ENCODE results near the gene OXLD1. TPM values are rescaled to one million over a fixed set of nuclear protein-coding genes. Genes with fewer than 3 reads are reported as not detected.
A peak's percentile ranks its signal among the peaks of the same experiment; 100 is the strongest.

Gene OXLD1
- total and polyA plus RNA-seq, 5 experiments from 2014 or later = 67.6 to 110 (median 71.7) TPM

DNA sequence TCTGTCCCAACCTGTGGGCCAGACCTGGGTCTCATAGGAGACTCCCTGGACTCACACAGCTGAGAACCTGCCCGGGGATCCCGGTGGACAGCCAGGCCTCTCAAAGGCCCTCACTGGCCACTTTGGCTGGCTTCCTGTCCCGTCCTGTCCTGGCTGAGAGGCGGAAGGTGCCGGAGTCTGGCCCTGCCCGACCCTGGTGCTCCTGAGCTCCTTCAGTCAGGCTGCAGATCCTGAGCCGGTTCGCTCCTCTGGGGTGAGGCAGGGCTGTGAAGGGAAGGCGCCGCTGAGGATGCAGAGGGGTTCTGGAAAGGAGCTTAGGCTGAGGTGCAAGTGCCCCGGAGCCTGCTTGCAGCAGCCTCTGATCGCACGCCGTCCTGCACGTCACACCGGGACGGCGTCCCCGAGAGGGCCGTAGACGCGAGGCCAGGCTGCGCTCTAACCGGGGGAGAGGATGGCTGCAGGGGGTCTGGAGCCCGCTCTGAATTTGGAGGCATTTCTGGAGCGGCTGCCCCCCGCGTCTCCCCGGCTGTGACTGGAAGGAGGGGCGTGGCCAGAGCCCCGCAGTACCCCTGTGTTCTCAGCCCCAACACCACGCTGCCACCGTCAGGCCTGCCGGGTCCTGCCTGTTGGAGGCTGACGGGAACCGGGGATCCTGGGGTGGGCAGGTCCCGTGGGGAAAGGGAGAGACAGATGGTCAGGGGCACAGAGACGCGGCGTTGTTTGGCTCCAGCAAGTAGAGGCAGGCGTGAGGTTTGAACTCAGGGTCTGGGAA is 21.6 kb upstream of the OXLD1 start:
- ATAC-seq (no peak), DNase-seq (no peak)
- POLR2A ChIA-PET = interaction anchor here (0.8 to 5.8 kb wide), 2 partner anchors 15 to 23 kb away, joined by 3 to 75 read pairs; partner anchors contain the start of gene MRPL12
- Mint-ChIP-seq H3K4me1 (peaks cover 21 to 44% (median 29%) of the 10 kb centered on the region in 4 donors), H3K4me3 (peak overlapping the region in 2 of 10 donors; percentile 7 to 43), H3K9me3 (peaks cover 0 to 2% (median 0%) of the 10 kb centered on the region in 9 donors), H3K27ac (peak overlapping the region in 3 of 10 donors; percentile 28 to 91 (median 85)), H3K36me3 (peaks cover 0 to 47% (median 0%) of the 10 kb centered on the region in 3 donors), H3K27me3 (no peaks in the 10 kb centered on the region)

GRCh38 chr17:81686614-81687013 is 20.2 kb upstream of the OXLD1 start:
- Mint-ChIP-seq H3K27ac (peak overlapping the region in 2 of 10 donors; percentile 79 to 88), H3K27me3 (no peaks in the 10 kb centered on the region), H3K9me3 (peaks cover 0 to 2% (median 0%) of the 10 kb centered on the region in 9 donors), H3K4me1 (peaks cover 21 to 56% (median 38%) of the 10 kb centered on the region in 4 donors), H3K4me3 (peak overlapping the region in 2 of 10 donors; percentile 29 to 84), H3K36me3 (peaks cover 0 to 42% (median 0%) of the 10 kb centered on the region in 3 donors)
- POLR2A ChIA-PET = interaction anchor here (5.6 to 5.8 kb wide), 2 partner anchors 16 to 21 kb away, joined by 75 to 80 read pairs; partner anchors contain the start of genes CCDC137, MRPL12 and OXLD1
- ATAC-seq (no peak), DNase-seq (no peak)

GRCh38 chr17:81685108-81685507 is 18.7 kb upstream of the OXLD1 start:
- H3K4me1 Mint-ChIP-seq = peaks cover 18 to 59% (median 38%) of the 10 kb centered on the region in 4 donors
- peak overlapping the region; percentile 76 to 91 (median 83) for H3K4me3 Mint-ChIP-seq
- POLR2A ChIA-PET = interaction anchor here (4.1 to 5.8 kb wide), 3 partner anchors 11 to 19 kb away, joined by 20 to 80 read pairs (median 75); partner anchors contain the start of genes CCDC137, MRPL12 and OXLD1

DNA sequence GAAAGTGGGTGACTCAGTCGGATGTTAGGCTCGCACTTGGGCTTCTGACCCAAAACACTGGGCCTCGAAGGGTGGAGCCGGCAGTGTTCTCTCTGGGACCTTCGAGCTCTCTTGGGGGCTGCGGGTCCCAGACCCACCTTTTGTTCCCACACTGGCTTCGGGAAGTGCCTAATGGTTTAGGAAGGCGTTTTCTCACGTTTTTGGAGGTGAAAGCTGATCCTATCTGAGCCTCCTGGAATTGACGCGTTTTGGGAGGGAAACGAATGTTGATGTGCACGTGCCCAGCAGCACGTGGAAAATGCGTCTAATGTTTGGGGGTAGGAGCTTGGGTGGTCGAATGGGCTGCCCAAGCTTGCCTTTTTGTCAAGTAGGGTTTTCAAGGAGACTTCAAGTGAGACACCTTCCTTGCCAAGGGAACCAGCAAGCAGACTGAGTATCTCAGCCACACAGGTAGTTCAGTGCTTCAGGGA is 18.1 kb upstream of the OXLD1 start:
- Mint-ChIP-seq H3K9me3 (peaks cover 0 to 2% (median 0%) of the 10 kb centered on the region in 9 donors), H3K27me3 (no peaks in the 10 kb centered on the region), H3K4me3 (peak overlapping the region; percentile 76 to 91 (median 83)), H3K4me1 (peaks cover 20 to 55% (median 34%) of the 10 kb centered on the region in 4 donors), H3K27ac (peak overlapping the region in 9 of 10 donors; percentile 56 to 88 (median 84)), H3K36me3 (peaks cover 0 to 29% (median 0%) of the 10 kb centered on the region in 3 donors)
- DNase-seq = no peak
- ATAC-seq = no peak
- POLR2A ChIA-PET = interaction anchor here (1.0 to 5.8 kb wide), 12 partner anchors 12 to 1230 kb away, joined by 3 to 80 read pairs (median 6); partner anchors contain the start of genes CCDC137, MCRIP1, MRPL12 and OXLD1

More at GRCh38 chr17:81685108-81685507, 18.7 kb upstream of the OXLD1 start:
- Mint-ChIP-seq H3K27me3 (no peaks in the 10 kb centered on the region), H3K27ac (peak overlapping the region in 9 of 10 donors; percentile 25 to 88 (median 84)), H3K36me3 (peaks cover 0 to 33% (median 0%) of the 10 kb centered on the region in 3 donors), H3K9me3 (peaks cover 0 to 2% (median 0%) of the 10 kb centered on the region in 9 donors)
- DNase-seq (no peak), ATAC-seq (no peak)

DNA sequence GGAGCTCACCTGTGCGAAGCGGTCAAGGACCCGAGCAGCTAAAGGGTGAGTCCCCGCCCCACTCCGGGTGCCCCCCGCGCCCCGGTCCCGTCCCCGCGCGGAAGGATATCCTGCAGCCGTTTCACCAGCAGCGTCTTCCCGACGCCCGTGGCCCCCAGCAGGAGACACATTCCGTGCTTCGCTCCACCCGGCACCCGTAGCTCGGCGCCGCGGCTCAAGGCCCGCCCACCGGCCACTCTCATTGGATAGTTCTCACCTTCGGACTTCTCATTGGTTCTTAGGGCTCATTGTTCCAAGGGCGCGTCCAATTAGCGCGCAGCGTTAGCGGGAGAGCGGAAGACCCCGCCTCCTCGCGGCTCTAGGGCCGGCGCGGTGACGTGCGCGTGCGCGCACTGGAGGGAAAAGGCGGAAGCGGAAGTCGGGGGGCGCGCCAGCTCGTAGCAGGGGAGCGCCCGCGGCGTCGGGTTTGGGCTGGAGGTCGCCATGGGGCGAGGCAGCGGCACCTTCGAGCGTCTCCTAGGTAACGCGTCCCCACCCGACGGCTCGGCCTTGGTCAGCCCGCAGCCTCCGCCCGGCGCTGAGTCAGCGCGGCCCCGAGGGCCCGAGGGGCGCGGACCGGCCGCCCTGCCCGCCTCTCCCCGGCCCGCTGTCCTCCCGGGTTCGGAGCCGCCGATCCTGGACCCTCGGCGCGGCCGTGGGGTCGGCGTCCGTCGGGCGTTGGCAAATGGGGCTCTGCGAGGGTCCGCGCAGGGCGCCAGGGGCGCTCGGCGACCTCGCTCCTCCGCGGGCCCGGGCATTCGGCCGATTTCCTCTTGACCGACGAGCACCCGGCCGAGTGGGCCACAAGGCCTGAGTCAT is 17.4 kb upstream of the OXLD1 start, which contains the start of the genes ARL16 and HGS:
ARL16 (minus strand) TSS at position 214 of the 858 bp plus-strand sequence; CDS start at position 170, 44 bp downstream.
HGS (plus strand) TSS at position 428 of the 858 bp plus-strand sequence; CDS start at position 484, 56 bp downstream.
- Mint-ChIP-seq H3K36me3 (peaks cover 0 to 22% (median 0%) of the 10 kb centered on the region in 3 donors), H3K4me1 (peaks cover 17 to 54% (median 31%) of the 10 kb centered on the region in 4 donors), H3K9me3 (peaks cover 0 to 2% (median 0%) of the 10 kb centered on the region in 9 donors), H3K27me3 (no peaks in the 10 kb centered on the region), H3K4me3 (peak within 1 kb of the TSS; percentile 87 to 100 (median 98)), H3K27ac (peak within 1 kb of the TSS; percentile 84 to 98 (median 94))
- POLR2A ChIA-PET = interaction anchor here (0.6 to 5.8 kb wide), 25 partner anchors 8 to 1229 kb away, joined by 3 to 80 read pairs (median 4); partner anchors contain the start of genes CCDC137, CEP131, FAAP100 and MCRIP1
- ATAC-seq (peak; percentile 98 to 99), DNase-seq (peak; percentile 96 to 99 (median 97))

GRCh38 chr17:81683208-81683583 is 16.8 kb upstream of the OXLD1 start:
- no peaks in the 10 kb centered on the region for H3K27me3 Mint-ChIP-seq
- peaks cover 0 to 2% (median 0%) of the 10 kb centered on the region in 9 donors for H3K9me3 Mint-ChIP-seq
- peak overlapping the region; percentile 66 to 98 (median 92) for H3K27ac Mint-ChIP-seq
- peak overlapping the region; percentile 87 to 100 (median 98) for H3K4me3 Mint-ChIP-seq
- H3K36me3 Mint-ChIP-seq = peaks cover 0 to 20% (median 0%) of the 10 kb centered on the region in 3 donors
- peaks cover 15 to 50% (median 30%) of the 10 kb centered on the region in 4 donors for H3K4me1 Mint-ChIP-seq
- ATAC-seq (peak; percentile 20 to 41), DNase-seq (no peak)
- POLR2A ChIA-PET = interaction anchor here (0.6 to 5.8 kb wide), 26 partner anchors 8 to 1229 kb away, joined by 3 to 80 read pairs (median 4); partner anchors contain the start of genes CCDC137, CEP131, FAAP100 and MCRIP1

- POLR2A ChIA-PET = interaction anchor here (0.6 to 5.8 kb wide), 15 partner anchors 8 to 1228 kb away, joined by 3 to 80 read pairs (median 4); partner anchors contain the start of genes CCDC137, FAAP100, MCRIP1 and MRPL12
Measured at GRCh38 chr17:81682565-81683207, 16.3 kb upstream of the OXLD1 start.

DNA sequence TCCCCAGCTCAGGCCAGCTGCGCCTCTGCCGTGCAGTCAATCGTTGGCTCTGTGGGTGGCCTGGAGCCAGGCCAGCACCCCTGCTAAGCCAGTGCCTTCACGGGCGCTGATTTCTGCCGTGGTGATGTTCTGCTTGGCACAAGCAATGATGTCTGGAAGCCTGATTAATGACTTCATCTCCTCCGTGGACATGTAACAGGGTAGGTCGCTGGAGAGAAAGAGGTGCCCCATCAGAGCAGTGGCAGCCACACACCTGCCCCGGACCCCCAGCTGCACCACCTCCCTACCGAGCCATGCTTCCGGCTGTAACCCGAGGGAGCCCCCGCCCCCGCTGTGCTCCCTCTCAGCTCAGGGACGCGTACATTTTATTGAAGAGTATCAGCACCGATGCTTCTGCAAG is 15.3 kb upstream of the OXLD1 start:
- Mint-ChIP-seq H3K36me3 (peaks cover 0 to 11% (median 0%) of the 10 kb centered on the region in 3 donors), H3K27ac (peak overlapping the region in 2 of 10 donors; percentile 34 to 40), H3K9me3 (peaks cover 0 to 2% (median 0%) of the 10 kb centered on the region in 9 donors), H3K27me3 (no peaks in the 10 kb centered on the region), H3K4me3 (peak overlapping the region in 7 of 10 donors; percentile 4 to 48 (median 11)), H3K4me1 (peaks cover 9 to 43% (median 27%) of the 10 kb centered on the region in 4 donors)
- POLR2A ChIA-PET = interaction anchor here (1.0 to 5.6 kb wide), 8 partner anchors 8 to 390 kb away, joined by 3 to 80 read pairs (median 7); partner anchors contain the start of genes CCDC137, FAAP100, OXLD1 and SLC25A10
- no peak for DNase-seq
- no peak for ATAC-seq

More at GRCh38 chr17:81682565-81683207, 16.3 kb upstream of the OXLD1 start:
- peaks cover 0 to 20% (median 0%) of the 10 kb centered on the region in 3 donors for H3K36me3 Mint-ChIP-seq
- ATAC-seq (no peak), DNase-seq (no peak)
- H3K4me1 Mint-ChIP-seq = peaks cover 15 to 50% (median 30%) of the 10 kb centered on the region in 4 donors
- peak overlapping the region; percentile 66 to 98 (median 92) for H3K27ac Mint-ChIP-seq
- H3K9me3 Mint-ChIP-seq = peaks cover 0 to 2% (median 0%) of the 10 kb centered on the region in 9 donors
- H3K27me3 Mint-ChIP-seq = no peaks in the 10 kb centered on the region
- H3K4me3 Mint-ChIP-seq = peak overlapping the region; percentile 87 to 100 (median 98)

DNA sequence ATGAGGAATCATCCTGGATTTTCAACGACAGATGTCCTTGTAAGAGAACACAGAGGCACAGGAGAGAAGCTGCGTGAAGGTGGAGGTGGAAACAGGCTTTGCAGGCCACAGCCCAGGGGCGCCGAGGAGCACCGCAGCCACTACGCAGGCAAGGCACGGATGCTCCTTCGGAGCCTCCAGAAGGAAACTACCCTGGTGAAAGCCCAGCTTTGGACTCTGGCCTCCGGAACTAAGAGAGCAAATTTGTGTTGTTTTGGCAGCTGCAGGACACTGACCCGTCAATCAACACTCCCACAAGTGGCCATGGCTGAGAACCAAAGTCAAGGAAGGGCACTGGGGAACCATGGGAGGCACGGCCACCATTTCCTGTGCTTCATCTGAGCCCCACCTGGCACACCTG is 13.7 kb upstream of the OXLD1 start:
- H3K4me1 Mint-ChIP-seq = peaks cover 9 to 37% (median 29%) of the 10 kb centered on the region in 4 donors
- H3K9me3 Mint-ChIP-seq = peaks cover 0 to 2% (median 0%) of the 10 kb centered on the region in 9 donors
- no peak for DNase-seq
- ATAC-seq = no peak
- H3K4me3 Mint-ChIP-seq = peak overlapping the region in 3 of 10 donors; percentile 18 to 41 (median 36)
- POLR2A ChIA-PET = no interaction called here
- peaks cover 0 to 6% (median 0%) of the 10 kb centered on the region in 3 donors for H3K36me3 Mint-ChIP-seq
- H3K27me3 Mint-ChIP-seq = no peaks in the 10 kb centered on the region
- no peak overlapping the region for H3K27ac Mint-ChIP-seq

GRCh38 chr17:81676906-81677305 is 10.5 kb upstream of the OXLD1 start:
- no peaks in the 10 kb centered on the region for H3K9me3 Mint-ChIP-seq
- no peak for DNase-seq
- ATAC-seq = no peak
- H3K4me3 Mint-ChIP-seq = no peak overlapping the region
- H3K27ac Mint-ChIP-seq = peak overlapping the region in 1 of 10 donors; percentile 7
- no peaks in the 10 kb centered on the region for H3K27me3 Mint-ChIP-seq
- POLR2A ChIA-PET = interaction anchor here (0.8 to 1.3 kb wide), 2 partner anchors 11 to 1100 kb away, joined by 3 to 4 read pairs; partner anchors contain the start of genes CCDC137 and OXLD1
- H3K4me1 Mint-ChIP-seq = peaks cover 1 to 15% (median 9%) of the 10 kb centered on the region in 4 donors
- H3K36me3 Mint-ChIP-seq = peaks cover 0 to 28% (median 0%) of the 10 kb centered on the region in 3 donors
